Measurements from ENCODE around the gene UBASH3B.

GRCh38 chr11:122750049-122750448 is 94.5 kb downstream of the UBASH3B start:
- no peak for TF ChIP-seq CTCF (IDR thresholded peaks at IDR 0.05)
- TF ChIP-seq EP300 (IDR thresholded peaks at IDR 0.05): no peak
- no peak for TF ChIP-seq POLR2A (IDR thresholded peaks at IDR 0.05)
